HPDE6-E6E7 (cell line): ENCODE data around the gene SLC2A1.

Experiments used
- DNase-seq: peaks from one replicate; pipeline ENCODE4 v3.0.0; 2011; ENCODE audit warnings: missing footprints; ENCODE audit errors: extremely low spot score

SLC2A1 gene

GRCh38 chr1:42958488-42959319 lies at the start of gene SLC2A1:
Gene SLC2A1, minus strand, starts transcription at chr1:42958868. Its CDS starts 217 bp downstream, at chr1:42958651.
- peak; percentile 89 for DNase-seq

DNA sequence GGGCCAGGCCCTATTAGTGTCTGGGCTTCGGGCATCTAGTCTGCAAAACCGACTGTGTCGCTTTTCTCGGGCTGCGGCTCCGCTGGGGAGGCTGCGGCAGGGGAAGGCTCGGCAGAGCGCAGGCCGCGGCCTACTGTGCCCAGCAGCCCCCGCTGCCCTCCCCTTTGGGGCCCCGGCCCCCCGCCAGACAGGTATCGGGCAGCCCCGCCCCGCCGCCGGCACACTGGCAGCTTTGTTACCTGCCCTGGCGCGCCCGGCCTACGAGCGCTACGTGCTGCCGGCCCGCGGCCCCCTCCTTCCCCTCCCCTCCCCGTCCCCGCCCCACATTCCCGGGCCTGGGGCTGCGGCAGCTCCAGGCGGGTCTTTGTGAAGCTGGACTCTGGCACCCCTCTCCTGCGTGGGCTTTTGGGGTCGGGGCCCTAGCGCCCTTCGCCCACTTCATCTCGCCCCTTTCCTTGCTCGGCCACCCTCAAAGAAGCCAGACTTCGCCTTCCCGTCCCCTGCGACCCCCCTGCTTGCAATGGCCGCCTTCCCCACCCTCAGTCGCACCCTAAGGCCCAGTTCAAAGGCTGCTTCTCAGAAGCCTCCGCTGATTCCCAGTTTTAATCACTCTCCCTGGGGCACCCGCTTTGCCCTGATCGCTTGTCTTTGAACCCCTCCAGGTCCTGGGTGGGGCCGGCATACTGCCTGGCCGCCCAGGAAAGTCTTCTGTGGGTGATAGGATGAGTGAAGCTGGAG lies 48.9 kb upstream of the SLC2A1 start:
- no peak for DNase-seq

- no peak for DNase-seq
Measured at GRCh38 chr1:43005460-43006361, 47.0 kb upstream of the SLC2A1 start.

- DNase-seq: no peak
Measured at GRCh38 chr1:43004587-43005459, 46.2 kb upstream of the SLC2A1 start.

GRCh38 chr1:43002766-43003165 lies 44.1 kb upstream of the SLC2A1 start:
- no peak for DNase-seq

GRCh38 chr1:43002116-43002515 lies 43.4 kb upstream of the SLC2A1 start:
- DNase-seq: no peak

GRCh38 chr1:43001434-43001833 lies 42.8 kb upstream of the SLC2A1 start:
- DNase-seq: no peak

GRCh38 chr1:43000271-43000670 lies 41.6 kb upstream of the SLC2A1 start:
- no peak for DNase-seq

- DNase-seq: no peak
Measured at GRCh38 chr1:42999308-42999707, 40.6 kb upstream of the SLC2A1 start.

GRCh38 chr1:42998386-42998785 lies 39.7 kb upstream of the SLC2A1 start:
- DNase-seq: no peak

GRCh38 chr1:42996384-42996970 lies 37.8 kb upstream of the SLC2A1 start:
- DNase-seq: no peak

DNA sequence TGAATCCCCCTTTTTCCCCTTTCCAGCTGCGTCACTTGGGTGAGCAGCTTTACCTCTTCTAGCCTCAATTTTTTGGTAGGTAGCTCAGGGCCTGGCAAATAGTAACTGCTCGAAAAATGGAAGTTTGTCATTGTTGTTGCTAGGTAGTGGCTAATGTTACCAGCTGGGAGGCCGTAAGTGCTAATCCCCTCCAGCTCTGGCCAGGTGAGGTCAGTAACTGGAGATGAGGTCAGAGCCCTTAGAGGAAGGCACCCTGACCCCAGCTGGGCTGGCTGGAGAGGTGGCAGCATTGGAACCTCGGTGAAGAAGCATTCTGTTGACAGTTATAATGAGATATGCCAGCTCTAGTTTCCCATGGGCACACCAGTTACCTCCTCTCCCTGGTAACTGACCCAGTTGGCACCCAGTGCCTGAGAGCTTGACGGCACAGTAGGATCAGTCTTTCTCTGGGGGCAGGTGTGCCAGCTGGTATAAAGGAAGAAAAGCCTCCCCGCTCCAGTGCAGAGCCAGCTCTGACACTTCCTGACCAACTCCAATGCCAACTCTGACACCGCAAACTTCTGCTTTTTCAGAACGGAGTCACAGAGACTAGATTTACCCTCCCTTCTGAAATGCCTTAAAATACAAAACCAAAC lies 35.0 kb upstream of the SLC2A1 start:
- DNase-seq: no peak

GRCh38 chr1:42992054-42992571 lies 33.4 kb upstream of the SLC2A1 start:
- no peak for DNase-seq

GRCh38 chr1:42990757-42991346 lies 32.2 kb upstream of the SLC2A1 start:
- no peak for DNase-seq

DNA sequence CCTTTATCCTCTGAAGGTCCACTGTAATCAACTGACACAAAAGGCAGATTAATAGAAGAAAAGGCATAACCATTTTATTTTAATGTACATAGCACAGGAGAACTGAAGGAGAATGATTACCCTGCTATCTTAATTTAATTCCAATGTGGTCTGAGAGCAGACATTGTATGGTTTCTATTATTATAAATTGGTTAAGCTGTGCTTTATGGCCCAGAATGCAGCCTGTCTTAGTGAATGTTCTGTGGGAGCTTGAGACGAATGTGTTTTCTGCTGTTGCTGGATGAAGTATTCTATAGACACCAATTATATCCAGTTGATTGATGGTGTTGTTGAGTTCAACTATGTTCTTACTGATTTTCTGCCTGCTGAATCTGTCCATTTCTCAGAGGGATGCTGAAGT lies 25.0 kb upstream of the SLC2A1 start:
- DNase-seq: no peak

- no peak for DNase-seq
Measured at GRCh38 chr1:42983253-42983652, 24.6 kb upstream of the SLC2A1 start.

DNA sequence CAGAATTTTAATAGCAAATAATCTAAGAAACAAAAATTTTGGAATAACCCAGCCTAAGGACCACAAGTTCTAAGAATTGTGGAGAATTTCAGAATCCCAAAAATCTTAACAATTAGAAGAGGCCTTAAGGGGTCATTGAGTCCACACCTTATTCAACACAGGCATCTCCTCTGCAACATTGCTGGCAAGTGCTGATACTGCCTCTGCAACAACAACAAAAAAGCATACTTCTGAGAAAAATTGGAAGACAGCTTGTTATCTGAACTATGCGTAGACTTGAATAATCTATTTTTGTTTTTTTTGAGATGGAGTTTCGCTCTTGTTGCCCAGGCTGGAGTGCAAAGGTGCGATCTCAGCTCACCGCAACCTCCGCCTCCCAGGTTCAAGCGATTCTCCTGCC lies 24.0 kb upstream of the SLC2A1 start:
- no peak for DNase-seq

- DNase-seq: no peak
Measured at GRCh38 chr1:42981871-42982270, 23.2 kb upstream of the SLC2A1 start.

- DNase-seq: no peak
Measured at GRCh38 chr1:42981255-42981805, 22.7 kb upstream of the SLC2A1 start.
